Hepatocyte (in vitro differentiated cells): ENCODE results near the gene GH2.
"Not testable (repeated sequence)": the region's sequence is repeated elsewhere in the genome, so short reads cannot be mapped to it uniquely, and the experiment has no call there.

Experiments
- CTCF ChIP-seq: fragments of 200-600 bp; sonication (generic); IDR thresholded peaks from 2 replicates; pipeline ENCODE4 v1.5.1; 2016; ENCODE audit warnings: antibody characterized with exemption, mild to moderate bottlenecking; ENCODE audit not compliant: poor library complexity
- EZH2 ChIP-seq: fragments of 200-600 bp; sonication (generic); IDR thresholded peaks from 2 replicates; pipeline ENCODE4 v1.6.1; 2016; ENCODE audit warnings: antibody characterized with exemption, mild to moderate bottlenecking, borderline replicate concordance
- EZH2phosphoT487 ChIP-seq: fragments of 200-600 bp; sonication (generic); IDR thresholded peaks from one replicate; pipeline ENCODE4 v1.6.1; 2018; ENCODE audit warnings: antibody characterized with exemption, mild to moderate bottlenecking, low read depth, moderate library complexity; ENCODE audit not compliant: unreplicated experiment, severe bottlenecking

GRCh38 chr17:63882626-63883126 lies 932 bp upstream of the GH2 start:
- not testable (repeated sequence) for TF ChIP-seq CTCF, EZH2, EZH2phosphoT487
